GM21526 (cell line): ENCODE results near the gene TLCD3A.
"Not testable (repeated sequence)": the region's sequence is repeated elsewhere in the genome, so short reads cannot be mapped to it uniquely, and the experiment has no call there.

Source experiments
- ATAC-seq: cut with Tn5 transposase; IDR thresholded peaks from one replicate; pipeline ENCODE4 v1.9.1; 2021; ENCODE audit warnings: moderate library complexity; ENCODE audit not compliant: unreplicated experiment, low FRiP score

The TLCD3A gene

DNA sequence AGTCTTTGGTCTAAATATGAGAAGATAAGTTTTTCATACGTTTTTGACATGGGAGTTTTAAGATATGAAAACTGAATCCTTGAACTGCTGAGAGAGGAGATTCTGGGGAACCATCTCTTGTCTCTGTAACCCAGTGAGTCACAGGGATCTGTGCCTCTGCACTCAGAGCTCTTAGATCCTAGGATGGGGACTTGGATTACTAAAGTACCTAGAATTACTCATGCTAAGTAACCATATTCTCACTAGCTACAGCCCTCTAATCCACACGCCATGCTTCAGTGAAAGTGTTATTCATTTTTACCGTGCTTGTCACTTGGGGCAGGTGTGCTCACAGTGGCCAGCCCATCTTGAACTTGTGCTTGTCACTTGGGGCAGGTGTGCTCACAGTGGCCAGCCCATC is 51.7 kb downstream of the TLCD3A start:
- ATAC-seq = no peak

DNA sequence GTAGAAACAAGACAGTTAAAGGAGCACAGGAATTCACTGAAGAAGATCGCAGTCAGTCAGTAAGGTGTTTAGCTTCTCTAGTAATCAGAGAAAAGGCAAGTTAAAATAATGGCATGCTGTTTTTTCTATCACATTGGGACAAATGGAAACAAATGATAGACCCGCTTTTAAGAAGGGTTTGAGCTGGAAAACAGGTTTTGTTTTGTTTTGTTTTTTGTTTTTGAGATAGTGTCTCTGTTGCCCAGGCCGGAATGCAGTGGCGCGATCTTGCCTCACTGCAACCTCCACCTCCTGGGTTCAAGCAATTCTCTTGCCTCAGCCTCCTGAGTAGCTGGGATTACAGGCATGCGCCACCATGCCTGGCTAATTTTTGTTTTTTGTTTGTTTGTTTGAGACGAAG is 53.5 kb downstream of the TLCD3A start:
- not testable (repeated sequence) for ATAC-seq

DNA sequence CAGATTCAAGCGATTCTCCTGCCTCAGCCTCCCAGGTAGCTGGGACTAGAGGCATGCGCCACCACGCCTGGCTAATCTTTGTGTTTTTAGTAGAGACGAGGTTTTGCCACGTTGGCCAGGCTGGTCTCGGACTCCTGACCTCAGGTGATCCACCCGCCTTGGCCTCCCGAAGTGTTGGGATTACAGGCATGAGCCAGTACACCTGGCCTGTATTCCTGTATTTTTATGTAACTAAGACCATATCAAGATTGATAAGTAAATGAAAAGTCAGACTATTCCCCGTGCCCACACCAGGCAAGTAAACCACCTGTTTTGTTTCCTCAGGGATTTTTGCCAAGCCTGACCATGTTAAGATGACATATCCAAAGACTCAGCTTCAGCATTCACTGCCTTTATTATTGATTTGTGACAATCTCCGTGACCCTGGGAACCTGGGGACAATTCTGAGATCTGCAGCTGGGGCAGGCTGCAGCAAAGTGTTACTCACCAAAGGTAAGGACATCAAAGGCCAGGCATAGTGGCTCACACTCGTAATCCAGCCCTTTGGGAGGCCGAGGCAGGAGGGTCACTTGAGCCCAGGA is 55.3 kb downstream of the TLCD3A start:
- no peak for ATAC-seq

DNA sequence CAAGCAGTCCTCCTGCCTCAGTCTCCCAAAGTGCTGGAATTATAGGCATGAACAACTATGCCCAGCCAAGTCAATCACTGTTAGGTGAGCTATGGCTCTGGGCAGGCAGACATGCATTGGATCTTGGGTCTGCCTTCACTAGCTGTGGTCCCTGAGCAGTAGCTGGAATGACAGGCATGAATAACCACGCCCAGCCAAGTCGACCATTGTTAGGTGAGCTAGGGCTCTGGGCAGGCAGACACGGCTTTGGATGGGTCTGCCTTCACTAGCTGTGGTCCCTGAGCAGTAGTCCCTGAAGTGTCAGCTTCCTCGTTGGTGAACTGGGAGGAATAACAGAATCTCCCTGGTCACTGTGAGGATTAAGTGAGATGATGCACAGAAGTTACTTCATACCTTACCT is 56.2 kb downstream of the TLCD3A start:
- ATAC-seq = no peak

DNA sequence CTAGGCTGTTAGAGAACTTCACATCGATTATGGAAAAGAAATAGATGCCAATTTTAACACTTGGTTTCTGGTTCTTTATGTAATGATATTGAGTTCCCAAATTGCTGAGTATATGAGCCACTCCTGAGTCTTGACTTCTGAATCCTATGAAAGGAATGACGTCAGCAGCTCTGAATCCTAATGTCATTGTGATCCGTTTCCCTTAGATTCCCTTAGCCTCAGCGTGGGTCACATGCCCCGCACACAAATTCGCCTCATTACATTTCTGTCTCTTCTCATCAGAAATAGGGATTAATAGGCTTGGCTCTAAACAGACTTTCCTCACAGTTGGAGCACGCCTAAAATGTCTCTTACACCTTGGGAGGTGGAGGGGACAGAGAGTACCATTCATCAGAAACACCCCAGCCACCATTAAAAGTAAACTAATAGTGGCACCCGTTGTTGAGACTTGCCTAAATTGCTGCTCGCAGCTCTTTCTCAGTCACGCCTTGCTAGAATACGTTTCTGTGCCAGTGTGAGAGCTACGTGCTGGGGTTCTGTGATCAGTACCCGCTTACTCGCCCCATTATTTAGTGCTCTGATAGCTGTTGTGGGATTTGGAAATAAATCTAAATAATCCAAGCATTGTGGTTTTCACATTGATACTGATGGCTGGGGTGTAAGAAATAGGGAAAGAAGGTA is 56.9 kb downstream of the TLCD3A start:
- ATAC-seq = no peak

DNA sequence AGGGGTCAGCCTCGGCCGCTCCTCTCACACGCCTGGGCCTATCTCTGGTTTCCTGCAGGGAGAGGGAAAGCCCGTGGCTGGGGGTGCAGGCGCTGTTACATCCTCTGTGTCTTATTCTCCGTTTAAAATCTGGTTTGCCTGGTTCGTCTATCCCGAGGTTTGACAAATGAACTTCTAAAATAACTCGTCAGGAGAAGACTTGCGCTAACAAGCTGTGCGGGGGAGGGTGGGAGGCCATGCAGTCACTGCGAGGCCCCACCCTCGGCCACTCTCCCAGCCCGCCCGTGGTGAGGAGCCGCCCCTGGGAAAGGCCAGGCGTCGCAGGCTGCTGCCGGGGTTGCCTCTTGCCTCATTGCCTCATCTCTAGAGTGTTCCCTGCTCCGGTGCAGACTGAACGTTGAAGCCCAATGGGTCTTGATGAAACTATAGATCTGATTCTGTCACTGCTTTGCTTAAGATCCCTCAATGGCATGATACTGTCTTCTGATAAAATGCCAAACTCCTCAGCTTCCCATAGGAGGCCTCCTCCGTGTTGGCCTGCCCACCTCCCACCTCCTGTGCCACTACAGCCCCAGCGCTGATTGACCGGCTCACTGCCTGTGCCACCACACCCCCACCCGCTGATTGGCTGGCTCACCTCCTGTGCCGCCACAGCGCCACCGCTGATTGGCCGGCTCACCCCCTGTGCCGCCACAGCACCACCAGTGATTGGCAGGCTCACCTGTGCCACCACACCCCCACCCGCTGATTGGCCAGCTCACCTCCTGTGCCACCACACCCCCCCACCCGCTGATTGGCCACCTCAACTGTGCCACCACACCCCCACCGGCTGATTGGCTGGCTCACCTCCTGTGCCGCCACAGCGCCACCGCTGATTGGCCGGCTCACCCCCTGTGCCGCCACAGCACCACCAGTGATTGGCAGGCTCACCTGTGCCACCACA is 57.8 kb downstream of the TLCD3A start:
- ATAC-seq = not testable (repeated sequence)

DNA sequence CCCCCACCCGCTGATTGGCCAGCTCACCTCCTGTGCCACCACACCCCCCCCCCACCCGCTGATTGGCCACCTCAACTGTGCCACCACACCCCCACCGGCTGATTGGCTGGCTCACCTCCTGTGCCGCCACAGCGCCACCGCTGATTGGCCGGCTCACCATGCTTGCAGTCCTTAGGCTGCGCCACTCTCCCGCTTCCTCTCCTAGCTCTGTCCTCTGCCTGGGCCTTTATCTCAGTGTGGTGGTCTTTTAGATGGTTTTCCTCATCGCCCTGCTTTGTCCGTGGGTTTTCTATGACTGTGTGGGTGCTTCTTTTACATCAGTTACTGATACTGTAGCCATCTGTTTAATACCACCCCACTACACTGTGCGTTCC is 58.5 kb downstream of the TLCD3A start:
- not testable (repeated sequence) for ATAC-seq

DNA sequence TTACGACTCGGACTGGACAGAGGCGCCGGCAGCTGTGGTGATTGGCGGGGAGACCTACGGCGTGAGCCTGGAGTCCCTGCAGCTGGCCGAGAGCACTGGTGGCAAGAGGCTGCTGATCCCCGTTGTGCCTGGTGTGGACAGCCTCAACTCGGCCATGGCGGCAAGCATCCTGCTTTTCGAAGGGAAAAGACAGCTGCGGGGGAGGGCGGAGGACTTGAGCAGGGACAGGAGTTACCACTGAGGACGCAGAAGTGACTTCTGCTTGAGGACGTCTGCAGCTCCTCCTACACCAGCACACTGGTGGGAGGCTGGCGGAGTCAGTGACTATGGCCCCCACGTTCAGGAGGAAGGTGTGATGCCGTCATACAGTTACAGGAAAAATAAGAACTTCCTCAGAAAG is 59.4 kb downstream of the TLCD3A start:
- no peak for ATAC-seq

DNA sequence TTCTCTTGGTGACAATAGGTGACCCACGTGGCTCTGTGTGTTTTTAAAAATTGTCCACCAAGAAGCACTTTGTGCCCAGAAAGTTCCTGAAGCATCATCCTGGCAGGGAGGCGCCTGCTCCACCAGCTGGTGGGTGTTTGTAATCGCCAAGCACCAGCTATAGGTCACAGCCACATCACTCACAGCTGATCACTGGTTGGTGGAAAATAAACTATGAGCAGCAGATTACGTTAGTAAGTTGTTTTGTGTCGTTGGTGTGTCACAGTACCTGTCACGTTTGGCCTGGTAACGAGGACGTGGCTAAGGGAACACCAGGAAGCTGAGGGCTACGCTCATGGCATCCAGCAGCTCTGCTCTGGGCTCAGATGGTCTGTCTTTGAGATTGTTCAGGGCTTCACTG is 59.9 kb downstream of the TLCD3A start:
- ATAC-seq = no peak
